GM19452 (cell line): ENCODE data around the gene DGLUCY.
"Not testable (repeated sequence)": the region's sequence is repeated elsewhere in the genome, so short reads cannot be mapped to it uniquely, and the experiment has no call there.

Source experiments
- ATAC-seq: cut with Tn5 transposase; IDR thresholded peaks from one replicate; pipeline ENCODE4 v1.9.1; 2021; ENCODE audit not compliant: unreplicated experiment

Gene DGLUCY

DNA sequence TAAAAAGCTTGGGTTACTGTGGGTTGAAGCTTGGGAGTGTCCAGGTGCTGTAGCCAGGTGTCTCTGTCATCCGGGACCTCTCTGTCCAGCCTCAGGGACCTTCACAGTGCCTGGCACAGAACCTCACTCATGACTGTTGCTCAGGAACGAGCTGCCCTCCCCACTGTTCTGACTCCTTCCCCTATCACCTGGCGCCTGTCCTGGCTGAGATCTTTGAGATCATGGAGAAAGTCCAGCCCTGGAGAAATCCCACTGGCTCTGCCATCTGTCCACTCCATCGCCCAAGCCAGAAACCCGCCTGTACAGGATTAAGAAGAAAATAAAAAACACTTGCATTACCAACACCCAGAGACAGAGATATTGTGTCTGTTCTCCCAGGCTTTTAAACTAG is 53.5 kb downstream of the DGLUCY start:
- no peak for ATAC-seq

DNA sequence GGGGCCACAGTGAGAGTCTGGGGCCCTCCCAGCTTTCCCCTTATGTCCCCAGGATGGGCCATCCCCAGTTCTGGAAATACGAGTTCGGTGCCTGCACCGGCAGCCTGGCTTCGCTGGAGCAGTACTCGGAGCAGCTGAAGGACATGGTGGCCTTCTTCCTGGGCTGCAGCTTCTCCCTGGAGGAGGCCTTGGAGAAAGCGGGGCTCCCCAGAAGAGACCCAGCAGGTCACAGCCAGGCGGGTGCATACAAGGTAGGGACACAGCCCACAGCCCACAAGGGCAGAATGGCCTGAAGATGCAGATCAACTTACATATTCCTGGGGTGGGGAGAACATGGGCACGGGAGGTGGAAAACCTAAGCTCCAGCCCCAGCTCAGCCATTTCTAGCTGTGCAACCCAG is 56.1 kb downstream of the DGLUCY start:
- no peak for ATAC-seq

DNA sequence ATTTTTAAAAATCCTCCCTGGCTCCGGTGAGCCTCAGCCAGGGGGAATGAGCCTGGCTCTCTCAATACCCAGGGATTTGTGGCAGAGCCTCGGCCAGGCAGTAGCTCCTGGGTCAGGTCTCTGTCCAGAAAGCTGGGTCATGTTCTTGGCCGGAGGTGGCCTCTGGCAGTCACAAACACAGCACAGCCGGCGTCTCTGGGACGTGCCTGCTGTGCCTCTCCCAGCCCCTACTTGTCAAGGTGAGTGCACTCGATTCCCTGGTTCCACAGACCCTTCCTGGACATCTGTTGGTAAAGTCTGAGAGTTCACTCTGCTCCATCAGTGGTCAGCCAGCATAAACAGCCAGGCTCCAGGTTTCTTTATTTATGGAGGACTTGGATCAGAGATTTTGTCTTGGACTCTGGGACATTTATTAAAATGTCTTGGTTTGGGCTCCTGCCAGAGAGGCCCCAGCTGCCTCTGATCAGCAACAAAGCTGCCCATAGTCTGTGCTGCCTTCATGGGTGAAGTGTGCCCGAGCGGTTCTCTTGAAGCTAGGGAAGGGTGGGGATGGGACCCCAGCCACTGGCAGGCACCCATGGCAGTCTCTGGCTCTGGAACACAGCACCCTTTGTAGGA is 56.7 kb downstream of the DGLUCY start:
- no peak for ATAC-seq

DNA sequence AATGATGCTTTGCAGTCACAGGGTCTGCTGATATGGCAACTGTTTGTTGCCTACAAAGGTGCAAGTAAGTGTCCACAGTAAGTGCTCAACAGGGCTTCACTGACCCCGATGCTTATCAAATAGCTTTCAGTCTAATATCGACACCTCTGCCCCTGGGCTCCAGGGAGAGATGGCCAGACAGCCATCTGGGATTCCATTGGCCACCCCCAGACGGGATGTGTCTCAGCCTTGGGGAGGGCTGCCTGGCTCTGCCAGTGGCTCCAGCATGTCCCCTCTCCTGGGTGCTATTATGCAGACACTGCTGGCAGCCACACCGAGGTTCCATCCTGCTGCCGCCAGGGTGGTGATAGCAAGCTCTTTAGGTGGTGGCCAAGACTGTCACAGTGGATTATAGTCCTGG is 57.4 kb downstream of the DGLUCY start:
- ATAC-seq: no peak

DNA sequence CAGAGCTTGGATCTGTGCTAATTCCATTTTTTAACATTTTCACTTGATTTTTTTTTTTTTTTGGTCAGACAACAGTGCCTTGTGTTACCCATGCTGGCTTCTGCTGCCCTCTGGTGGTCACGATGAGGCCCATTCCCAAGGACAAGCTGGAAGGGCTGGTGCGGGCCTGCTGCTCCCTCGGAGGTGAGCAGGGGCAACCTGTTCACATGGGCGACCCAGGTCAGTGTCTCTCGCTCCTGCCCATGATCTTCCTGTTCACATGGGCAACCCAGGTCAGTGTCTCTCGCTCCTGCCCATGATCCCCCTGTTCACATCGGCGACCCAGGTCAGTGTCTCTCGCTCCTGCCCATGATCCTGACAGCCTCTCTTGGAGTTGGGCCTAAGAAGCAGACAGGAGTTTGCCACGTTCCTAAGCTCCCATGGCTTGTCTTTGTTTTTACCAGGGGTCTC is 59.4 kb downstream of the DGLUCY start:
- no peak for ATAC-seq

DNA sequence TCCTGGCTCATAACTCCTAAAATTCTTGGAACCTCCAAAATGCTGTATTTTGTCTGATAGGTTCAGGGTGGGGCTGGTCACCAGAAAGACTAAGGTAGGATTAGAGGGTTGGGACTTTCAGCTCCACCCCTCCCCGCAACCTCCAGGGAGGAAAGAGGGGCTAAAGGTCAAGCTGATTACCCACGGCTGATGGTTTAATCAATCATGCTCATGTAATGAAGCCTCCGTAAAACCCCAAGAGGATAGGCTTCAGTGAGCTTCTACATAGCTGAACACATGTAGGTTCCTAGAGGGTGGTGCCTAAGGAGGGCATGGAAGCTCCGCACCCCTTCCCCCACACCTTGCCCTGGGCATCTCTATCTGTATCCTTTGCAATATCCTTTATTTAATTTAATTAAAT is 60.0 kb downstream of the DGLUCY start:
- no peak for ATAC-seq

DNA sequence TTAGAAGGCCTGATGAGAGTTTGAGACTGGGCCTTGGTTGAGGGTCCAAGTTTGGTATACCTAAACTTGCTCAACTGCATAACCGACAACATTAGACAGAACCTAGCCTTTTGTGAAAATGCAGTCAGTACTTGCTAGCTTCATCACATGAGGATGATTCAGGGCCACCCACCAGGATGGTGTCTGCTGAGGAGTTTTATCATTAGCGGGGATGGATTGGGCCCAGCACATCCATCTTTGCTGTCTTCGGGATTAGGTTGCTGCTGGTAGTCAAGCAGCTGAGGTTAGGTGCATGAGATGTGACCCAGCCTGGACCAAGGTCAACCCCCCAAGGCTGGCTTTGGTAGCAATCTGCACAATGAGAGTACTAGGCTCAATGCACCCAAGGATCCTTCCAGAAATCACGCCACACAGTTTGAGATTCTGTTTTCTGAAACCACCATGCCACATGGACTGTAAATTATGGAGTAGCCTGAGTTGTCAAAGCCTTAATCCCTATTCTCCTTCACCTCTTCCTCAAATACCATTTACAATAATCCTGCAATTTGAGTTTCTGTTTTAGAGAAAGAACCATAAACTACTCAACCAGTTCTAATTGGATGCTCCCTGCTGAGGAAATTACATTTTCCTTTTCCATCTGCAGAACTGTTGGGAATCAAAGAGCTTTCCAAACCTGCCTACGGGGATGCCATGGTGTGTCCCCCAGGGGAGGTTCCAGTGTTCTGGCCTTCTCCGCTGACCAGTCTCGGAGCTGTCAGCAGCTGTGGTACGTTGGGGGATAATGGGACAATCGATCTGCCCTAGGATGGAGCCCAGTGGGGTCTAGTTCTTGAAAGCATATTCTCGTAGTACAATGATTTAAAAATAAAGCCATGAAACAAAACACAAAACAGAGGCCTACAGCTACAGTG is 61.7 kb downstream of the DGLUCY start:
- ATAC-seq: no peak

DNA sequence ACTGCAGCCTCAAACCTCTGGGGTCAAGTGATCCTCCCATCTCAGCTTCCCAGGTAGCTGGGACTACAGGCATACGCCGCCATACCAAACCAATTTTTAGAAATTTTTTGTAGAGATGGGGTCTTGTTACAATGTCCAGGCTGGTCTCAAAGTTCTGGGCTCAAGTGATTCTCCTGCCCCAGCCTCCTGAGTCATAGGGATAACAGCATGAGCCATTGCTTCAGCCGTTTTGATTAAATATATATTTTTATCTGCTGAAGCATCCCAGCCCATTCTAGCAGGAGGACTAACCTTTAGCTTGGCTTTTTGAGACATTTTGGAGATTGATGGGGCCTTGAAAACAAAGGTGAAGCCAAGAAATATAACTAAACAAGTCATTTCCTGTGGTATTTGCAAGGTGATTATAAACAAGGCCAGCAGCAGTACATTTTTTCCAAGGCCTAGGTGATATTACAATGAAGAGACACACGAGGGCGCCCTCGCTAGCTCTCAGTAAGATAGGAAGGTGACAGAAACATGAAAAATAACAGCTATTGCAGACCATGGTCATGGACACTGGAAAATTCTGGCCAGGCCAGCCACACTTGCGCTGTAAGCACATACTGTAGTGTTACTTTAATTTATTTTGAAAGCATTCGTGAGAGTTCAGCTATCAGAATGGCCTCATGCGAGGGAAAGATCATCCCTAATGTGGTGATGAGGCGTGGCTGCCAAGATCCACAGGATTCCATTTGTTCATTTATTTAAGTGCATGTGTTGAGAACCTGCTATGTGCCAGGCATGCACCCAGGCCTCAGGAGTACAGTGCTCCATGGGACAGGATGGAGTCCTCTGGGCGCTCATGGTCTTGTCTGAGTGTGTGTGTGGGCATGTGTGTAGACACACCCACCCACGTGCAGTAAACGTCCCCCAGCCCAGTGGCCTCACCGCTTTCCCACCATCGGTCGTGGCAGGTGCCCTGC is 63.5 kb downstream of the DGLUCY start:
- ATAC-seq: no peak

DNA sequence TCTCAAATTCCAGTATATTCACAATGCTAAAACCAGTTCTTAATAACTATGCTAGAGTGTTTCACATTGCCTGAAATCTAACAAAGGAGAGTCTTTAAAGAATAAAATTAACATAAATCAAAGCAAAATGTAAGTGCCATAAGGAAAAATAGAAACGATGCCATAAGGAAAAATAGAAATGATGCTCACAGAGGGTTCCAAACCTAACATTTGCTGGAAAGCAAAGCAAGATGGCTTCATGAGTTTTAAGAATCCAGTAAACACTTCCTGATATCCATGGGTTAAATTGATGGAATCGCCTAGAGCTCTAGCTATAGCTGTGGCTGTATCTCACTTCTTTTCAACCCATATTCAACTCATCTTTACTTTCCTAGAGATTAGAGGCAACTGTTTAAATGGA is 66.7 kb downstream of the DGLUCY start:
- no peak for ATAC-seq

DNA sequence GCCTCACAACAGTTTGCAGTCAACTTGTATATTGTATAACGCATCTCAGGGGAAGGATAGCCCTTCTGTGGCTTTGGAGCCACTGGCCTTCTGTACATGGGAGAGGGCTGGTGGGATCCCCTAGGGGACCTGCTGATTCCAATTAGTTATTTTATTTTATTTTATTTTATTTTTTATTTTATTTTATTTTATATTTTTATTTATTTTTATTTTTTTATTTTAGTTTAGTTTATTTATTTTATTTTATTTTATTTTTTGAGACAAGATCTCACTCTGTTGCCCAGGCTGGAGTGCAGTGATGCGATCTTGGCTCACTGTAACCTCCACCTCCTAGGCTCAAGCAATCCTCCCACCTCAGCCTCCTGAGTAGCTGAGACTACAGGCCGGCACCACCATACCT is 68.9 kb downstream of the DGLUCY start:
- not testable (repeated sequence) for ATAC-seq

DNA sequence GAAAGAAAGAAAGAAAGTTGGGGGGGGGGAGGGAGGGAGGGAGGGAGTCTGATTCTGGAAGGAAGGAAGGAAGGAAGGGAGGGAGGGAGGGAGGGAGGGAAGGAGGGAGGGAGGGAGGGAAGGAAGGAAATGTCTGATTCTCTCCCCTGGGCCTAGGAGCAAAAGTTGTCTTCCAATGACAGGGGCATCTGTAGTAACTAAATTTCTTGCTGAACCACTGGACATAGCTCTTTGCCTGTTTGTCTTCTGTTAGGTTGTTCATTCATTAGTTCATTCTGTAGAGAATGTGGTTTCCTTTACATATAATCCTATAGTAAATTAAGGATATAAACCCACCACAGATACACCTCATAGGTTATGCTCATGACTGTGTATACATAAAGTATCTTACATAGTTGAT is 70.7 kb downstream of the DGLUCY start:
- no peak for ATAC-seq

DNA sequence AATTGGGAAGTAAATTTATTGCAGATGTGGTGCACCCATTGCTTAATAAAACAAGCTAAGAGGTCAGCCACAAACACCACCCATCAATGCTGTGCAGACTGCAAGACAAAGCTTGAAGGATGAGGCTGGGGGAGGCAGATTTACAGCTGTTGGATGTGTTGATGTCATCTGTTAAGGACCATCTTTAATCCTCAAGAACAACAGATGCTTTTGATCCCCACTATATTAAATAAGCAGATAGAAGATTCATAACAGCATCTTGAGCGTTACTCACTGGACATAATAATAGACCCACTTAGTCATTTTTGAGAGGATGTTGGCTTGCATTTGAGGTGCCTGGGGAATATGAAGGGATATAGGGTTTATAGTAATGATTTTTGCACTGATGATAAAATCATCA is 71.8 kb downstream of the DGLUCY start:
- ATAC-seq: no peak

DNA sequence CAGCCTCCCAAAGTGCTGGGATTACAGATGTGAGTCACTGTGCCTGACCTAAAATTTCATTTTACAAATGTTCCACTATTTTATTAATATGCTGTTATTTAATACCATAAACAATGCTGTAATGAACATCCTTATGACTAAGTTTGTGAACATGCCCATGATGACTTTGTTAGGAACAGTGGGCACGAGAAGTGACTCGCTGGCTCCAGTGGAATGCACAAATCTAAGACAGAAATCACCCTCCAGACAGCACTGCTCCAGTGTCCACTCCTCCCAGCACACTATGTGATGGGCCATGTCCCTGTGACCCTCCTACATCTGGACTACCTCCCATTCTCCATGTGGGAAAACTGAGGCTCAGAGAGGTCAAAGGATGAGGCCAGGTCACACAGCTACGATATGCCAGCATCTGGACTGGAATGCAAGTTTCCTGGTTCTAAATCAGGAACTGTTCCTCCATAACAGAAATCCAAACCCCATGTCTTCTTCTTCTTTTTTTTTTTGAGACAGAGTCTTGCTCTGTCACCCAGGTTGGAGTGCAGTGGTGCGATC is 72.7 kb downstream of the DGLUCY start:
- no peak for ATAC-seq

DNA sequence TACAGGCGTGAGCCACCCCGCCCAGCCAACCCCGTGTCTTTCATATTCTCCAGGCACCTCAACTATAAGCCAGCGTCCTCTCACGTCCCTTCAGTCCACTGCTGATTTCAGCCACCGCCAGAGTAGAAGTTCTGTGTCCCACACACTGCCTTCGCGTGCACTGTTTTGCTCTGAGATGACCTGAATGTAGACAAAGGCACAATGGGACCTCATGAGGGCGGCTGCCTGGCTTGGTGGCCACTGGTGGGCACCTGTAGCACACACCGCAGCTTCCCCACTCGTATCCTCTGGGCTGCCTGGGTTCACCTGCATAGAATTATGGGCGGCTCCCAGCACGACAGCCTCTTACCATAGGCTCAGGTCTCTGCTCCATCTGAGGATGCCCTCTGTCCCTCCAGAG is 73.4 kb downstream of the DGLUCY start:
- no peak for ATAC-seq

DNA sequence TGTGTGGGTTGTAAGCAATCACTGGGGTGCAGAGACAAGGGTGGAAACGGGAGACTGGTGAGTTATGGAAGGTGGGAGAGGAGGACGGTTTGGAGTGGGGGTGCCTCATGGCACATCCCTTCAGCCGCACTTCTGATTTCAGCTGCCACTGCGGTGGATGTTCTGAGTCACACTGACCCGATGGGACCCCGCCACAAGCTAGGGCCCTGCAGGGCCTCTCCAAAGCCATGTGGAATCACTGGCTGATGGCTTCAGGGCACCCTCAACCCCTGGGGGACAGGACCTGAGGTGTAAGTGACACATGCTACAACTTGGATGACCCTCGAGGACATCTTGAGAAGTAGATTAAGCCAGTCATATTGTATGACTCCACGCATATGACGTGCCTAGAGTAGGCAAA is 77.0 kb downstream of the DGLUCY start:
- ATAC-seq: no peak

DNA sequence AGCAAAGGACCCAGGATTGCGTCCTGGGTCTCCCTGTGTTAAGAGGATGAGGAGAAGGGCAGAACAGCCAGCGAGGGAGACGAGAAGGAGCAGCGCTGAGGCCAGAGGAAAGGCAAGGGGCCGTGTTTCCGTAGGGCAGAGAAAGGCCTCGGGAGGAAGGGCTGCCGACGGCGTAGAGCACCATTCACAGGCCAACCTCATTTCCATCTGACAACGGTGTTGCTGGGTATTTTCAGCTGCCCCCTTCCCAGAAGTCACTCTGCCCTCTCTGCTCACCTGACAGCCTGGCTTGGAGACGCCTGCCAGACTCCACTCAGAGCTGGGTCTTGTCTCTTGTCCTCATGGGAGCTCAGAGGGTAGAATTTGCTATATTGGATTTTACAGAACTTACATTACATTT is 79.2 kb downstream of the DGLUCY start:
- no peak for ATAC-seq

DNA sequence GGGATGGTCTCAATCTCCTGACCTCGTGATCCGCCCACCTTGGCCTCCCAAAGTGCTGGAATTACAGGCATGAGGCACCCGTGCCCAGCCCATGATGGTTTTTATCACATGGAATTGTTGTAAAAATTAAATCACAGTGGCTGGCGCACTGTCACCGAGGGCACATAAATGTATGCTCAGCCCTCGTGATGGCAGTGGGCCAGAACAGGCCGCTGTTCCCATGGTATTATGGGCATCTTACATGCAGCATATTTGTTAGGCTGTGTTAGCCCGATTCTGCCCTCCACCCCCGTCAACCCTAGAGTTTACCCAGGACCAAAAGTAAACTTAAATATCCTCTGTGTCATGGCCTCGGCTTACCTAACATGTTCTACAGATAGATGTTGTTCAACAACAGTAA is 82.0 kb downstream of the DGLUCY start:
- no peak for ATAC-seq

DNA sequence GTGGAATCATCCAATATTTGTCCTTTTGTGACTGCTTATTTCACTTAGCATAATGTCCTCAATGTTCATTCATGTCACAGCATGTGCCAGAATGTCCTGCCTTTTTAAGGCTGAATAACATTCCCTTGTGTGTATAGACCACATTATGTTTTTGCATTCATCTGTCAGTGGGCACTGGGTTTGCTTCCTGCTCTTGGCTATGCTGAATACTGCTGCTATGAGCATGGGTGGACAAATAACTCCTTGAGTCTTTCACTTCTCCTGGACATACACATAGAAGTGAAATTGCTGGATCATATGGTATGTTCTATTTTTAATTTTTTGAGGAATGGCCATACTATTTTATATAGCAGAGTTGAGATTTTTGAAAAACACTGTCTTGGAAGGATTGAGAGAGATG is 83.8 kb downstream of the DGLUCY start:
- no peak for ATAC-seq

DNA sequence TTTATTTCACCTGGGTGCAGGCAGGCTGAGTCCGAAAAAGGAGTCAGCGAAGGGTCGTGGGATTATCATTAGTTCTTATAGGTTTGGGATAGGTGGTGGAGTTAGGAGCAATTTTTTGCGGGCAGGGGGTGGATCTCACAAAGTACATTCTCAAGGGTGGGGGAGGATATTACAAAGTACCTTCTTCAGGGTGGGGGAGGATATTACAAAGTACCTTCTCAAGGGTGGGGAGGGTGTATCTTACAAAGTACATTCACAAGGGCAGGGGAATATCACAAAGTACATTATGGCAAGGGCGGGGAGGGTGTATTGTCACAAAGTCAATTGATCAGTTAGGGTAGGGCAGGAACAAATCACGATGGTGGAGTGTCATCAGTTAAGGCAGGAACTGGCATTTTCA is 86.9 kb downstream of the DGLUCY start:
- not testable (repeated sequence) for ATAC-seq

DNA sequence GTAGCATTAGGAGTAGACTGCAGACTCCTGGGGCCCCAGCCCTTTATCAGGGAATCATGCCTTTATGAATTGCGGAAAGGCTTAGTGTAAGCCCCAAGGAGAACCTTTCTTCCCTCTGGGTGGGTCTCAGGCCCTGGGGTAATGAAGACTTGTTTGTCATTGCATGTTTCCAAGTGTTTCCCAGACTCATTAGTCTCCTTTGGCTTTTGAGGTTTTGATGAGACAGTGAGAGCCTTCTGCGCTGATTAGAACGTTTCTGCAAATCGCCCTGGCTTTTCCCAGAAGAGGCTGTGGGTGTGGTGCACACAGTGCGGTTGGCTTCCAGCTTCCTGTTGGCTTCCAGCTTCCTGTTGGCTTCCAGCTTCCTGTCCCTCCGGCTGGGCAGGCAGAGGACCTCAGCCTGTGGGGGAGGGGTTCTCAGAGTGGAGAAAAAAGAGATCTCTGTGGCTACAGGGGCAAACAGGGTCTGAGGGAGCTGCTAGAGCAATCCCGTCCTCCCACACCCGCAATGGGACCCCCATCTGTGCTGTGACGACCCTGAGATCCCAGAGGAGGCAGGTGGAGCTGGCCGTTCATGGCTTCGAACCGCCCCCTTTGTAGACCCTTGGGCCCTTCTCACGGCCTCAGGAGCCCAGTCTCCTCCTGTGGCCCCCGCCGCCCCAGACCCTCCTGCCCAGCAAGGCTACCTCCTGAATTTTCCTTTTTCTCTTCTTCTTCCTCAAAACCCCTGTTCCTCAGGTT is 88.5 kb downstream of the DGLUCY start:
- ATAC-seq: no peak
